Lower leg skin (tissue), 3 donors: ENCODE data around the gene PRR27.

Experiments used
- POLR2A ChIP-seq, 2 donors: fragments of 450-650 bp; IDR thresholded peaks; one replicate each; pipeline ENCODE4 v1.6.1; 2016 to 2017; ENCODE audit warnings: antibody characterized with exemption in 2 of 2, mild to moderate bottlenecking in 1 of 2, moderate library complexity in 1 of 2
- TF ChIP-seq, protein P1 (sequence below), 3 donors: fragments of 450-650 bp; IDR thresholded peaks; one replicate each; pipeline ENCODE4 v1.5.1; 2016; ENCODE audit warnings: antibody characterized with exemption in 3 of 3, mild to moderate bottlenecking in 3 of 3, moderate library complexity in 2 of 3

DNA sequence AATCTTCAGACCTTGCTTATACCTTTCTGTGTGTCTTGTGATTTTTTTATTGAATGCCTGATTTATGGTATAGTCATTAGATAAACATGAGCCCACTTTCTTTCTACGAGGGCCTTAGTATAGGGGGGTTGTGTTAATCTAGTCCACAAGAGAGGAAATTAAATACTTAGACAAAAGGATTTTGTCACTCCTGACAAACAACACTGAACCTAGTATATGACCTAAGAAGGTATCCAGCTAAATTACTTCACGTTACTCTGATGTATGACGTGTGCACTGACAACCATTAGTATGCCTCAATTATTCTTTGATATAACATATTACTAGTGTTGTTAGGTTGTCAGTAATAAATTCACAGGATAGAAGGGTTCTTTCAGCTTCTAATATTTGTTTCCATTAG is 2.8 kb upstream of the PRR27 start:
- TF ChIP-seq, protein P1, sequence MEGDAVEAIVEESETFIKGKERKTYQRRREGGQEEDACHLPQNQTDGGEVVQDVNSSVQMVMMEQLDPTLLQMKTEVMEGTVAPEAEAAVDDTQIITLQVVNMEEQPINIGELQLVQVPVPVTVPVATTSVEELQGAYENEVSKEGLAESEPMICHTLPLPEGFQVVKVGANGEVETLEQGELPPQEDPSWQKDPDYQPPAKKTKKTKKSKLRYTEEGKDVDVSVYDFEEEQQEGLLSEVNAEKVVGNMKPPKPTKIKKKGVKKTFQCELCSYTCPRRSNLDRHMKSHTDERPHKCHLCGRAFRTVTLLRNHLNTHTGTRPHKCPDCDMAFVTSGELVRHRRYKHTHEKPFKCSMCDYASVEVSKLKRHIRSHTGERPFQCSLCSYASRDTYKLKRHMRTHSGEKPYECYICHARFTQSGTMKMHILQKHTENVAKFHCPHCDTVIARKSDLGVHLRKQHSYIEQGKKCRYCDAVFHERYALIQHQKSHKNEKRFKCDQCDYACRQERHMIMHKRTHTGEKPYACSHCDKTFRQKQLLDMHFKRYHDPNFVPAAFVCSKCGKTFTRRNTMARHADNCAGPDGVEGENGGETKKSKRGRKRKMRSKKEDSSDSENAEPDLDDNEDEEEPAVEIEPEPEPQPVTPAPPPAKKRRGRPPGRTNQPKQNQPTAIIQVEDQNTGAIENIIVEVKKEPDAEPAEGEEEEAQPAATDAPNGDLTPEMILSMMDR (IDR thresholded peaks at IDR 0.05), result no peak
- TF ChIP-seq POLR2A (IDR thresholded peaks at IDR 0.05), result no peak
